ENCODE results near the gene ELMOD3. TPM values are rescaled to one million over a fixed set of nuclear protein-coding genes. Genes with fewer than 3 reads are reported as not detected.
"Not testable (repeated sequence)": the region's sequence is repeated elsewhere in the genome, so short reads cannot be mapped to it uniquely, and the experiment has no call there.

The ELMOD3 gene
- total RNA-seq, 1 donor from 2014 or later: 13.2 TPM

- Histone ChIP-seq H3K4me3 (ENCODE audit: low read depth, low read length) (no peak overlapping the region), H3K27me3 (ENCODE audit: control insufficient read depth, insufficient read depth, low read length) (no peaks in the 10 kb centered on the region), H3K36me3 (ENCODE audit: control insufficient read depth, insufficient read depth, low read length) (peaks cover 19% of the 10 kb centered on the region)
- FAIRE-seq (no peak), DNase-seq (ENCODE audit: low read depth) (no peak)
- no peak for TF ChIP-seq CTCF (IDR thresholded peaks at IDR 0.05; ENCODE audit: insufficient read depth, low read length, severe bottlenecking)
Measured at GRCh38 chr2:85323351-85323987, 31.1 kb upstream of the ELMOD3 start.

- not testable (repeated sequence) for FAIRE-seq; H3K4me3 ChIP-seq (ENCODE audit: low read depth, low read length); DNase-seq (ENCODE audit: low read depth); H3K27me3 ChIP-seq (ENCODE audit: control insufficient read depth, insufficient read depth, low read length)
- peaks cover 19% of the 10 kb centered on the region for H3K36me3 ChIP-seq (ENCODE audit: control insufficient read depth, insufficient read depth, low read length)
Measured at GRCh38 chr2:85323988-85324367, 30.6 kb upstream of the ELMOD3 start.

- DNase-seq (ENCODE audit: low read depth): peak; percentile 55
- TF ChIP-seq CTCF (IDR thresholded peaks at IDR 0.05; ENCODE audit: insufficient read depth, low read length, severe bottlenecking): no peak
- no peak for FAIRE-seq
- Histone ChIP-seq H3K36me3 (ENCODE audit: control insufficient read depth, insufficient read depth, low read length) (peaks cover 15% of the 10 kb centered on the region), H3K4me3 (ENCODE audit: low read depth, low read length) (peak overlapping the region; percentile 85), H3K27me3 (ENCODE audit: control insufficient read depth, insufficient read depth, low read length) (no peaks in the 10 kb centered on the region)
Measured at GRCh38 chr2:85324639-85325465, 29.7 kb upstream of the ELMOD3 start.

- FAIRE-seq (no peak), DNase-seq (ENCODE audit: low read depth) (no peak)
- Histone ChIP-seq H3K36me3 (ENCODE audit: control insufficient read depth, insufficient read depth, low read length) (peaks cover 15% of the 10 kb centered on the region), H3K4me3 (ENCODE audit: low read depth, low read length) (peak overlapping the region; percentile 85), H3K27me3 (ENCODE audit: control insufficient read depth, insufficient read depth, low read length) (no peaks in the 10 kb centered on the region)
- no peak for TF ChIP-seq CTCF (IDR thresholded peaks at IDR 0.05; ENCODE audit: insufficient read depth, low read length, severe bottlenecking)
Measured at GRCh38 chr2:85325466-85325811, 29.1 kb upstream of the ELMOD3 start.

GRCh38 chr2:85326406-85327159 is 28.0 kb upstream of the ELMOD3 start:
- Histone ChIP-seq H3K4me3 (ENCODE audit: low read depth, low read length) (peak overlapping the region; percentile 85), H3K36me3 (ENCODE audit: control insufficient read depth, insufficient read depth, low read length) (peaks cover 10% of the 10 kb centered on the region), H3K27me3 (ENCODE audit: control insufficient read depth, insufficient read depth, low read length) (no peaks in the 10 kb centered on the region)
- no peak for TF ChIP-seq CTCF (IDR thresholded peaks at IDR 0.05; ENCODE audit: insufficient read depth, low read length, severe bottlenecking)
- FAIRE-seq (no peak), DNase-seq (ENCODE audit: low read depth) (peak; percentile 33)
